ENCODE results near the gene TRIM68. TPM values are rescaled to one million over a fixed set of nuclear protein-coding genes. Genes with fewer than 3 reads are reported as not detected.

TRIM68 gene
- total RNA-seq, 2 experiments from 2014 or later, result 11.9 to 13.2 TPM

DNA sequence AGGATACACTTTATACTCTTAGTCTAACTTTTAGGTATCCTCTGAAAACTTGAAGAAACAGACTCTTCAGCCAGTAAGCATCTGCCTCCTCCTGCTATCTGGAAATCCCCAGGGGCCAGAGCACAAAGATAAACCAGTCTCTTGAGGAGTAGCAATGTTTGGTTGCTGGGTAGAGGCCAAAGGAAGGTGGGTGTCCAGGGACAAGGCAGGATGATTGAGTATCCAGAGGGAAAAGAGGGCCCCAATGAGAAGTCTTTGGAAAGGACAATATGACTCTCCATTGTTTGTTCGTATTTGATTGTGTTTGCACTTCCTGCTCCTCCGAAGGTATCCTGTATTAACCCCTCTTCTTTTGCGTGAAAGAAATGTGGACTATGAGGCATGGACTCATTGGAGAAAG is 19.0 kb downstream of the TRIM68 start:
- CTCF ChIA-PET (ENCODE audit: unreplicated experiment), result no interaction called here
- Histone ChIP-seq H3K9me3 (ENCODE audit: low read length) (no peaks in the 10 kb centered on the region), H3K4me3 (ENCODE audit: low read depth, low read length, poor library complexity, severe bottlenecking) (no peak overlapping the region), H3K4me2 (ENCODE audit: low read length) (no peak overlapping the region), H3K36me3 (ENCODE audit: insufficient read depth, low read length) (no peaks in the 10 kb centered on the region), H4K20me1 (ENCODE audit: insufficient read depth, low read length) (no peaks in the 10 kb centered on the region), H3K4me1 (ENCODE audit: insufficient read depth, low read length, poor library complexity, severe bottlenecking) (no peaks in the 10 kb centered on the region), H3K79me2 (ENCODE audit: insufficient read depth, low read depth, low read length) (no peaks in the 10 kb centered on the region), H3K27ac (ENCODE audit: low read depth, low read length, poor library complexity, severe bottlenecking) (no peak overlapping the region), H3K9me2 (ENCODE audit: insufficient read depth, low read length) (no peaks in the 10 kb centered on the region), H2AFZ (ENCODE audit: low read length) (no peak overlapping the region)
- no peak for DNase-seq (ENCODE audit: low spot score)
- intact Hi-C loops (cut with micrococcal nuclease; ENCODE audit: unreplicated experiment), result no loop called here
- POLR2A ChIA-PET, result no interaction called here
- BruUV-seq (replicated peaks), result no TSS peak
- TF ChIP-seq, protein P1, sequence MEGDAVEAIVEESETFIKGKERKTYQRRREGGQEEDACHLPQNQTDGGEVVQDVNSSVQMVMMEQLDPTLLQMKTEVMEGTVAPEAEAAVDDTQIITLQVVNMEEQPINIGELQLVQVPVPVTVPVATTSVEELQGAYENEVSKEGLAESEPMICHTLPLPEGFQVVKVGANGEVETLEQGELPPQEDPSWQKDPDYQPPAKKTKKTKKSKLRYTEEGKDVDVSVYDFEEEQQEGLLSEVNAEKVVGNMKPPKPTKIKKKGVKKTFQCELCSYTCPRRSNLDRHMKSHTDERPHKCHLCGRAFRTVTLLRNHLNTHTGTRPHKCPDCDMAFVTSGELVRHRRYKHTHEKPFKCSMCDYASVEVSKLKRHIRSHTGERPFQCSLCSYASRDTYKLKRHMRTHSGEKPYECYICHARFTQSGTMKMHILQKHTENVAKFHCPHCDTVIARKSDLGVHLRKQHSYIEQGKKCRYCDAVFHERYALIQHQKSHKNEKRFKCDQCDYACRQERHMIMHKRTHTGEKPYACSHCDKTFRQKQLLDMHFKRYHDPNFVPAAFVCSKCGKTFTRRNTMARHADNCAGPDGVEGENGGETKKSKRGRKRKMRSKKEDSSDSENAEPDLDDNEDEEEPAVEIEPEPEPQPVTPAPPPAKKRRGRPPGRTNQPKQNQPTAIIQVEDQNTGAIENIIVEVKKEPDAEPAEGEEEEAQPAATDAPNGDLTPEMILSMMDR (conservative IDR thresholded peaks at IDR 0.05; ENCODE audit: low read length), result no peak

DNA sequence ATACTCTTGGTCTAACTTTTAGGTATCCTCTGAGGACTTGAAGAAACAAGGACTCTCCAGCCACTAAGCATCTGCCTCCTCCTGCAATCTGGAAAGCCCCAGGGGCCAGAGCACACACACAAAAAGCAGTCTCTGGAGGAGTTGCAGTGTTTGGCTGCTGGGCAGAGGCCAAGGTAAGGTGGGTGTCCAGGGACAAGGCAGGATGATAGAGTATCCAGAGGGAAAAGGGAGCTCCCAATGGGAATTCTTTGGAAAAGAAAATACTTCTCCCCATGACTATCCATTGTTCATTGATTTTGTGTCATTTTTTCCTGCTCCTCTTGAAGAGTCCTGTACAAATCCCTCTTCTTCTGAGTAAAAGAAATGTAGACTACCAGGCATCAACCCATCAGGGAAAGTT is 26.6 kb downstream of the TRIM68 start, which contains the start of gene OR52I2:
Gene OR52I2 (plus strand): TSS at position 301 of the 400 bp plus-strand sequence.
- no peak for DNase-seq (ENCODE audit: low spot score)
- H2AFZ ChIP-seq (ENCODE audit: low read length), result no peak within 1 kb of the TSS
- no peaks in the 10 kb centered on the region for H3K36me3 ChIP-seq (ENCODE audit: insufficient read depth, low read length)
- no peaks in the 10 kb centered on the region for H3K9me3 ChIP-seq (ENCODE audit: low read length)
- H3K9me2 ChIP-seq (ENCODE audit: insufficient read depth, low read length), result no peaks in the 10 kb centered on the region
- ChIA-PET CTCF (ENCODE audit: unreplicated experiment) (no interaction called here), POLR2A (interaction anchor here (0.6 kb wide), 1 partner anchor 56 kb away, joined by 3 read pairs; no protein-coding TSS in a partner anchor)
- no peak within 1 kb of the TSS for H3K4me2 ChIP-seq (ENCODE audit: low read length)
- no peaks in the 10 kb centered on the region for H3K4me1 ChIP-seq (ENCODE audit: insufficient read depth, low read length, poor library complexity, severe bottlenecking)
- H3K27ac ChIP-seq (ENCODE audit: low read depth, low read length, poor library complexity, severe bottlenecking), result no peak within 1 kb of the TSS
- no peak for TF ChIP-seq EZH2phosphoT487 (IDR thresholded peaks at IDR 0.05; ENCODE audit: borderline replicate concordance, low read depth, low read length)
- TF ChIP-seq, protein P1 (conservative IDR thresholded peaks at IDR 0.05; ENCODE audit: low read length), result no peak
- no peak within 1 kb of the TSS for H3K4me3 ChIP-seq (ENCODE audit: low read depth, low read length, poor library complexity, severe bottlenecking)
- no peaks in the 10 kb centered on the region for H4K20me1 ChIP-seq (ENCODE audit: insufficient read depth, low read length)
- no peaks in the 10 kb centered on the region for H3K79me2 ChIP-seq (ENCODE audit: insufficient read depth, low read depth, low read length)
- intact Hi-C loops (cut with micrococcal nuclease; ENCODE audit: unreplicated experiment), result no loop called here
- BruUV-seq (replicated peaks), result no TSS peak

DNA sequence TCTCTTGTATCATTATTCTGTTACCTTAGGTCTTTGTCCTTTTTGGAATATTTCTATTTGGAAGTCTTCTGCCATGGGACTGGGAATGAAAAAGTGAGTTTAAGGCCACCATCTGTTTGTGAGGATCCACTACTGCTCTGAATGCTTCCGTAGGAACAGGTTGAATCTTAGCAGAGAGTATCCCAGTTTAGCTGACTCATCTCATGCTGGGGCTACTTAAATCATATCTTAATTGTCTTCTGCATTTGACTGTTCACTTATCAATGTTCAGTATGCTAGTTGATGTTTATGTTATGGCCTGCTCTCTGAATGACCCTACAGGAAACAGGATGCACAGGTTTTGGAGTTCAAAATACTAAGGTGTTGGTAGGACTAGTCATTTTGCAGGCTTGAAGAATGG is 27.9 kb downstream of the TRIM68 start:
- Histone ChIP-seq H3K9me2 (ENCODE audit: insufficient read depth, low read length) (no peaks in the 10 kb centered on the region), H3K4me2 (ENCODE audit: low read length) (no peak overlapping the region), H4K20me1 (ENCODE audit: insufficient read depth, low read length) (no peaks in the 10 kb centered on the region), H3K4me3 (ENCODE audit: low read depth, low read length, poor library complexity, severe bottlenecking) (no peak overlapping the region), H3K36me3 (ENCODE audit: insufficient read depth, low read length) (no peaks in the 10 kb centered on the region), H3K79me2 (ENCODE audit: insufficient read depth, low read depth, low read length) (no peaks in the 10 kb centered on the region), H3K27ac (ENCODE audit: low read depth, low read length, poor library complexity, severe bottlenecking) (no peak overlapping the region), H3K9me3 (ENCODE audit: low read length) (no peaks in the 10 kb centered on the region), H3K4me1 (ENCODE audit: insufficient read depth, low read length, poor library complexity, severe bottlenecking) (no peaks in the 10 kb centered on the region), H2AFZ (ENCODE audit: low read length) (no peak overlapping the region)
- ChIA-PET CTCF (ENCODE audit: unreplicated experiment) (no interaction called here), POLR2A (no interaction called here)
- DNase-seq (ENCODE audit: low spot score), result no peak
- BruUV-seq (replicated peaks), result no TSS peak
- no peak for TF ChIP-seq EZH2phosphoT487 (IDR thresholded peaks at IDR 0.05; ENCODE audit: borderline replicate concordance, low read depth, low read length)
- intact Hi-C loops (cut with micrococcal nuclease; ENCODE audit: unreplicated experiment), result no loop called here

Measured in OCI-LY7 (cell line).